ENCODE results near the gene KRT83.

KRT83 gene

DNA sequence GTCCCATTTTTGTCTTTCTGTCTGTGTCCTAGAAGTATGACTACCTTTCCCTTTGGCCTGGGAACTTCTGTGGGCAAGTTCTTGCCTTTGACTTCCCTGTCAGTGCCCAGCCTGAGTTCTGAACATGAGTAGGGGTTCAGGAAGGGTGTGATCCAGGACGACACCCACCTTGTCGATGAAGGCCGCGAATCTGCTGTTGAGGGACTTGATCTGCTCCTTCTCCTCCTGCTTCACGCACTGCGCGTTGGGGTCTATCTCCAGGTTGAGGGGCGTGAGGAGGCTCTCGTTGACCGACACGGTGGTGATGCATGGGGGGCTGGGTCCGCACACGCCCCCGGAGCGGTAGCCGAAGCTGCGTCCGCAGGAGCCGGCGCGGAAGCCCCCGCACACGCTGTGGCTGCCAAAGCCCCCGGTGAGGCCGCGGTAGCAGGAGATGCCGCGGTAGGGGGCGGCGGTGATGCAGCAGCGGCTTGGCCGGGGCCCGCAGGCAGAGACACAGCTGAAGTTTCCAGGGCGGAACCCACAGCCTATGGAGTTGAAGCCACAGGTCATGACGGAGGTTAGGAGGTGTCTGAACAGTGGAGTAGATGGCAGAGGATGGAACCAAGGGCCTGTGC lies at the start of gene KRT83:
TSS of gene KRT83 (minus strand) at position 615 of the 617 bp plus-strand sequence. CDS start at position 552, 63 bp downstream.
- DNase-seq (ENCODE audit: low read depth, low spot score), result no peak

DNA sequence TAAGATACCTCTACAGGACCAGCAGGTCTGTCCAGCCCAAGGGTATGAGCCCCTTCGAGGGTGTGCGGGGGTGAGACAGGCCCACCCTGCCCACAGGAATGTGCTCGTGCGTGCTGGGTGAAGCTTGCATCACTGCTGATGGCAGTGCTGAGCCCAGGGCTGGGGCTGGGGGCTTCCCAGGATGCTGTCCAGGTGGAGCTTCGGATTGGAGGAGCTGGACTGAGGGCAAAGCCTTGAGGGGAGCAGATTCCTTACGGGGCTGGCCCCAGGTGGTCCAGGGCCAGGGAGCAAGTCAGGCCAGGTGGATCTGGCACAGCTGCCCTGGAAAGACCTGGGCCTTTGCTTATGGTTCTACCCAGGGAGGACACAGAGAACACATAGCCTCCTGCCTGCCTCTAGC lies 48.6 kb upstream of the KRT83 start:
- no peak for DNase-seq (ENCODE audit: low read depth, low spot score)

DNA sequence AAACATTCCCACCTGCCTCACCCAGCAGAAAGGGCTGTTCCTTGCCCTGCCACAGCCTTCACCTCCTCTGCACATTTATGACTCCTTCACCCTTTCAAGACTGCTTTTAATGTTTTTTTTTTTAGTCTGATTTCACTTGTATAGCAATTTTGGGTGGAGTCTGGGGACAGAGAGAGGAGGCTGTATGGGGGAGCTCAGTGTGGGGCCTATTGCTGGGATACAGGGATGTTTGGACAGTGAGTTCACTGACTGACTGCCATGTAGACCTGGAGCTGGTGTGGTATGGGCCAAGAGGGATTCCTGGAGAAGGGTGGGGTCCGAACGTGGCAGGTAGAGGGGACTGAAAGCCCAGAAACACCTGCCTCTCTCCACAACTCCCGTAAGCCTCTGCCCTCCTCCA lies 48.0 kb upstream of the KRT83 start:
- no peak for DNase-seq (ENCODE audit: low read depth, low spot score)

DNA sequence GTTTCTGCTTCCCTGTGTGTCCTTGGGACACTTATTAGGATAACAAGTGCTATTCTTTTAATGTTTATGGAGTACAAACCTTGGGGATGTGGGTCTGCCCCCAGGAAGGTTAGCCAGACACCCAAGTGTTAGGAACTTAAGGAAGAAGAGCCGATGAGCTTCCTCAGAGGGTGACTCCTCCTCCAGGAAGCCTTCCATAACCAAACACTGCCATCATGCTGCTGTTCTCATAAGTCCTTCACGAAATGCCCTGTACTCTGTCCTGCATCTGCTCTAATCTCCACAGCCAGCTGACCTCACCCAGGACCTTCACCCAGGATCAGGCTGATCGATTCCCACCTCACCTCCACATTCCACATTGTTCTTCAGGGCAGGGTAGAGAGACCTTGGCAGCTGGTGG lies 47.3 kb upstream of the KRT83 start:
- DNase-seq (ENCODE audit: low read depth, low spot score), result no peak

DNA sequence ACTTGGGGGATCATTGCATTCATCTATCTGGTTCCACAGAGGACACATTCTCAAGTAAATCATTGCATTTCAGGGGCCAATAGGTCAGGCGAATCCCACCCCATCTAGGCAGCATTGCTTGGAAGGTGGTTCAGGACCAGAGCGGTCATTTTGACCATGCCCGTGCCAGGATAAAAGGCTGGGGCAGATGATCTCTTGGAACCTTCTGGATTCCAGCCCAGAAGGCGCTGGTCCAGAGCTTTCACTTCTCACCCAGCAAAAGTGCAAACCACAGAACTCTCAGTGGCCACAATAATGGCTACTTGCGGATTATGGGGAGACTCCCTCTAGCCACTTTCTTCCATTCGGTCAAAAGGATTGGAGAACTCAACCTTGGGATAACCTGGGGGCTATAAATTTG lies 46.7 kb upstream of the KRT83 start:
- DNase-seq (ENCODE audit: low read depth, low spot score), result no peak

DNA sequence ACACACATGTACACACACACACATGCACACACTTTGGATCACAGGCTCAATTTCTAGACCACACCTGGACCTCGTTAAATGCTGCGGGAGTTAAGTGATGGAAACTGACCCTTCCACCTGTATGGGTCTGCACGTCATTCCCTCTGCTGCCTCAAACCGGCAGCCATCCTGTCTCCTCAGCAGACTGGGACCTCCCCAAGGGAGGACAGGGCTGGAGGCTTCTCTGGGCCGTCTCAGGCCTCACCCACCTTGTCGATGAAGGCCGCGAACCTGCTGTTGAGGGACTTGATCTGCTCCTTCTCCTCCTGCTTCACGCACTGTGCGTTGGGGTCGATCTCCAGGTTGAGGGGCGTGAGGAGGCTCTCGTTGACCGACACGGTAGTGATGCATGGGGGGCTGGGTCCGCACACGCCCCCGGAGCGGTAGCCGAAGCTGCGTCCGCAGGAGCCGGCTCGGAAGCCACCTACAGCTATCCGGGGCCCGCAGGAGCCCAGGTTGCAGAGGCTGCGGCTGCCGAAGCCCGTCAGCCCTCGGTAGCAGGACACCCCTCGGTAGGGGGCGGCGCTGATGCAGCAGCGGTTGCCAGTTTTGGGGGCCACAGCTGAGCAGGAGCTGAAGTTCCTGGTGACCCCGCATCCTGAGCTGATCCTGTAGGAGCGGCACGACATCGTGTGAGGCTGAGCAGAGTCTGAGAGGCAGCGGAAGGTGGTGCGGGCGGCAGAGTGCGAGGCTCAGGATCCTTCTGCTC lies 45.7 kb upstream of the KRT83 start, which contains the start of gene KRT85:
TSS of gene KRT85 (minus strand) at position 744 of the 748 bp plus-strand sequence. CDS start at position 668, 76 bp downstream.
- no peak for DNase-seq (ENCODE audit: low read depth, low spot score)

DNA sequence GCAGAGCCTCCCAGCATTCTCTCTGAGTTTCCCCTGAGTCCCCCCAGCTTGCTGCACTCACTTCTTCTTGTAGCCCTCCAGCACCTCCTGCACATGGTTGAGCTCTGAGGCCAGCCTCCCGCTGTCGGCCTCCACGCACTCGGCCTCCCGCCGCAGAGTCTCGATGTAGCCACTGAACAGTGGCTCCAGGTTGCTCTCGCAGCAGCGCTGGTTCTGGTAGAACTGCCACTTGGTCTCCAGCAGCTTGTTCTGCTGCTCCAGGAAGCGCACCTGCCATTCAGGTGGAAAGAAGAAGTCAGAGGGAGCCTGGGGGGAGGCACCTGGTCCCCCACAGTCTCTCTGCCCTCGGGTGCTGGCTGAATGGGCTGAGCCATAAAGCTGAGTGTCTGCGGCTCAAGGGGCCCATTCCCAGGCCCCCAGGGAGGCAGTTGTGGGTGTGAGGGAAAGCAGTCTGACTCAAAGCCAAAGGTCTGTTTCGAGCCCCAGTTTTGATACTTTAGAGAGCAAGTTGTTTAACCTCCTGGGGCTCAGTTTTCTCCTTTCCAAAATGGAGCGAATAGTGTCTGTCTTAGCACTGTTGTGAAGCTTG lies 43.8 kb upstream of the KRT83 start:
- no peak for DNase-seq (ENCODE audit: low read depth, low spot score)

DNA sequence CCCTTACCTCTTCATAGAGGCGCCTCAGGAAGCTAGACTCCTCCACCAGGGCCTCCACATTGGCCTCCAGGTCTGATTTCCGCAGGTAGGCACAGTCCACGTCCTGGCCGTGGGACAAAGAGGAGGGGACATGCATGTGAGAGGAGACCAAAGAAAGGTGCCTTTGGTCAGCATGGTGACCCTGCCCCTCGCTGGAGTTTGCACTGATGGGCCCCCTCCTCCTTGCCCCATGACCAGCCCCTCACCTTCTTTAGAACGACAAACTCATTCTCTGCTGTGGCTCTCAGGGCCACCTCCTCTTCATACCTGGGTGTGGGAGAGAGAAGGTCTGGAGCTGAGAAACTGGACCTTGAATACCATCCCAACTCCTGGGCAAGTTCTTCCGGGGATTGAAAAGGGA lies 42.9 kb upstream of the KRT83 start:
- DNase-seq (ENCODE audit: low read depth, low spot score), result no peak

DNA sequence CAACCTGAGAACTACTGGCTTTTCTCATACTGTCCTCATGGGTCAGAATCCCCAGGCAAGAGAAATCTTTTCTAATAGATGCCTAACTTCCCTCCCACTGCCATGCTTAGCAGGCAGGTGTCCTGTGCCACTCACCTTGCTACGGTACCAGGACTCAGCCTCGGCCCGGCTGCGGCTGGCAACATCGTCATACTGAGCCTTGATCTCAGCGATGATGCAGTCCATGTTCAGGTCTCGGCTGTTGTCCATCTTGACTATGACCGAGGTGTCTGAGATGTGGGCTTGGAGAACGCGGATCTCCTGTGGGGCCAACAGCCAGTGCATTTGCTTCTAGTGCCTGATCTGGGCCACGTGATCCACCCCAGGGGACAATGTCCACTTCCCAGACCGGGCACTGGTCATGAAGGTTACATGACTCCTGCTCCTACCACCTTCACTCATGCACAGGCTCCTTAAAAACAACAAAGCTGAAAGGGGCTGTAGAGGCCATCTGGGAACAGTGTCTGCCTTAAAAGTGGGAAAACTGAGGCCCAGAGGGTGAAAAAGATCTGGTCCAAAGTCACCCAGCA lies 42.0 kb upstream of the KRT83 start:
- DNase-seq (ENCODE audit: low read depth, low spot score), result no peak

DNA sequence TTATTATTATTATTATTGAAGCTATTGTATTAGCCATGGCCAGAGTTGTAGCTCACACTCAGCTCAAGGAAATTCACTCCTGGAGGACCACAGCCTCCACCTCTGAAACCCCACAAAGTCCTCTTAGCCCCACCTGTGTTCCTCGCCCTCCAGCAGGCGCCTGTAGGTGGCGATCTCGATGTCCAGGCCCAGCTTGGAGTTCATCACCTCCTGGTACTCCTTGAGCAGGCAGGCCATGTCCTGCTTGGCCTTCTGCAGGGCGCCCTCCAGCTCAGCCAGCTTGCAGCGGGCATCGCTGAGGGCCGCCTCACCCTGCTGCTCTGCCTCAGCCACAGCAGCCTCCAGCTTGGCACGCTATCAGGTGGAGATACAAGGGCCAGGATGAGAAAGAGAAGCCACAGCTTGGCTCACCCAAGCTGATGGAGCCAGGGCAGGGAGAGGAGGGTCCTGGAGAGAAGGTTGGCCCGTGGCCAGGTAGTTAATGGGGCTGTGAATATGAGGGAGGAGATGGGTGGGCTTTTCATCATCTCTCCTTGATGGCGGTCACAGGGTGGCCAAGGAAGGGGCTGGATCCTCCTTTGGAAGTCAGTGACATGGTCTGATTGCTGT lies 41.0 kb upstream of the KRT83 start:
- DNase-seq (ENCODE audit: low read depth, low spot score), result no peak

DNA sequence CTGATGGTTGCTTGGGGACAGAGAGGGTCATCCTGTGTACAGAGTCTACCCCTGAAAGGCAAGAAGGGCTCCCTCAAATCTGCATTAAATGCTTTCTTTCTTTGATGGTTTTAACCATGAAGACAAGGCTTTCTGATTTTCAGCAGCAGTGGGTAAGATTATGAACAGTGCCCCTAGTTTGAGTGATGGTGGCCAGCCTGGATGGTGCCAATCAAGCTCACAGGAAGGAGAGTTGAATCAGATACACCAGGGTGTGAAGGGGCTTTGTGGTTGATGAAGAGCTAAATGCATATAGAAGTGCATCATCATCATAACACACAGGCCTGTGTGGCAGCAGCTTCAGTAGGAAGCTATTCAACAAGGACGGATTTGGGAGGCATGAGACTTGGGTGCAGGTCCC lies 40.4 kb upstream of the KRT83 start:
- DNase-seq (ENCODE audit: low read depth, low spot score), result no peak

DNA sequence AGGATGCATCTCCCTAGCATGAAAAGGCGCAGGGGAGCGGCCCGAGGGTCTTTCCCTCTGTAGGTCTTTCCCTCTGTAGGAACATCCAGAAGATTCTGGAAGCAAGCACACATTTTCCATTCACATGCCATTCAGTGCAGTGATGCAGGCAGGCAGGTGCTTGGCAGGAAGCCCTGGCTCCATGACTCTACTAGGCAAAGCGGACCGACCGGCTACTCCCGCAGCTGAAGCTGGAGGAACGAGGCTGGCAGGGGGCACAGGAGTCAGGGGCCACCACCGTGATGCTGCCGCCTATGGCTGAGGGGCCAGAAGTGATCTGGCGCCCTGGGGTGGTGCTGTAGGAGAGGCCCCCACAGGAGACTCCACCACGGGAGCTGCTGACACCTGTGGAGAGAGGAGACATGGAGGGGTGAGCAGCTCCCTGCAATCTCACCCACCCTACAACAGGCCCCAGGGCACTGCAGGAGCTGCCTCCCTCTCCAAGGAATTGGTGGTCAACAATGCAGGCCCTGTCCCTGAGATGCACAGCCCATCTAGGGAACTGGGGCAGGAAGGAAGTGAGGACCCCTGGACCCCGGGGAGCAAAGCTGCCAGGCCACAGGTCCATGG lies 39.6 kb upstream of the KRT83 start:
- no peak for DNase-seq (ENCODE audit: low read depth, low spot score)

DNA sequence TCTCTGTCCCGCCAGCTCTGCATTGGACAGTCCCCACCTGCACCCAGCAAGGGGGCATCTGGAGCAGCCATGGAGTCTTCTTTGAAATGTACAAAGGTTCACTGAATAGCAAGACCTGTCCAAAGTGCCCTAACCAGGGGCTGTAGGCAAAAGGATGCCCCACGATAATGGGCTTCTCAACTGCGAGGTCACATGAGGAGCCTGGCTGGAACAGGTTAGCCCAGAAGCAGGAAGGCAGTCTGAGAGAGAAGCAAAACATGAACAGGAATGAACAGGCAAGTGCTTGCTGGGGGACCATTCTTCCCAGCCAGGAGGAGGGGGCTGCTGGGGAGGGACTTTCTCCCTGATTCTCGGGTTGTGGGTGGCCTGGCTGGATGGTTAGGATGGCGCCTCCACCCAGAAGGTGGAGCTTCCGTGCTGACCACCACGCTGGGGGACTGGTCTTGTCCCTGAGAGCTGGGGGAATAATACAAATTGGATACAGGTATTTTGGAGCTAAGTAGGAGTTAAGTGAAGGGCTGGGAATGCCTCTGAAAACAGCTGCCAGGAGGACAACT lies 39.0 kb upstream of the KRT83 start:
- no peak for DNase-seq (ENCODE audit: low read depth, low spot score)

DNA sequence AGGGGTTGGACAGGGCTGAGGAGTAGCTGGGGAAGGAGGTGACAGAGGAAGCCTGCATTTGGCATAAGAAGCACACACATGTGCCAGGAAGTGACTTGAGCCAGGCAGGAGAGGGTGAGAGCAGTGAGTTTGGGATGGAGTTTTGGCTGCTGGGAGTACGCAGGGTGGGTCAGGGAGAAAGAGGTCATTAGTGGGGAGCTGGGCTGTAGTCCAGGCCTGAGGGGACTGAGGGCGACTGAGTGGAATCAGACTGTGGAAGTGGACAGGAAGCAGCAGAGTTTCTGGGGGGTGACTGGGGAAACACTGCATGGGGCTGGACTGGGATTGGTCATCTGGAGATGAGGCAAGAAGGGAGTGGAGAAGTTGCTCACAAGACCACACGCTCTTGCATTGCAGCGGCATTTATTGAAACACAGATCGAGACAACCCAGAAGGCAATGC lies 38.4 kb upstream of the KRT83 start:
- no peak for DNase-seq (ENCODE audit: low read depth, low spot score)

DNA sequence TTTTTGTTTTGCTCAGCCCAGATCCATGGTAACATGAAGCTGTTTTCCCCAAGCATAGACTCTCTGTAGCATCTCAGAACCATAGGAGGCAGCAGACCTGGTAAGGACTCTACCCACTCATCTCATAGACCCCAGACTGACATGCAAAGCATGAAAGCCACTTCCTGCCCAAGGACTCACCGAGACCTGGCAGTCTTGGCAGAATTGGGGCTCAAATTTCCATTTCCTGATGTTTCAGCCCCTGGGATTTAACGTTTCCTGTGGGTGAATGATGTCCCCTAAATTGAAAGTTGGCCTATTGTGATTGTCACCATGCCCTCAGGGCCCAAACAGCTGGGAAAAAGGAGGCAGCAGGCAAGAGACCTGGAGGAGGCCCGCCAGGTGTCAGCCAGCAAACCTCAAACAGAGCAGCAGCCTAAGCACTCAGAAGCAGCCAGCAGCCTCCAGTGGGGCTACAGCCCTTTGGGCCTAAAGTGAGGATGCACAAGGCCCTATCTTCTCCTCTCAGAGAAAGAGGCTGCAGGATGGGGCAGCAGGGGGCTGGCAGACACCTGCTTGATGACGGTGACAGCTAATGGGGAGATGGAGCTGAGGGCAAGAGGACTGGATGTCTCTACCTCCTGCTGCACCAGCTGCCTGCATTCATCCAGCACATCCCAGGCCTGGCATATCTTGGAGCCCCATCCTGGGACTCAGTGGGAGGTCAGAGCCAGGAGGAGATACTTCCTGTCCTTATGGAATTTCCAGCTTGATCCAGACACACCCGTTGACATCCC lies 37.6 kb upstream of the KRT83 start:
- DNase-seq (ENCODE audit: low read depth, low spot score), result no peak

DNA sequence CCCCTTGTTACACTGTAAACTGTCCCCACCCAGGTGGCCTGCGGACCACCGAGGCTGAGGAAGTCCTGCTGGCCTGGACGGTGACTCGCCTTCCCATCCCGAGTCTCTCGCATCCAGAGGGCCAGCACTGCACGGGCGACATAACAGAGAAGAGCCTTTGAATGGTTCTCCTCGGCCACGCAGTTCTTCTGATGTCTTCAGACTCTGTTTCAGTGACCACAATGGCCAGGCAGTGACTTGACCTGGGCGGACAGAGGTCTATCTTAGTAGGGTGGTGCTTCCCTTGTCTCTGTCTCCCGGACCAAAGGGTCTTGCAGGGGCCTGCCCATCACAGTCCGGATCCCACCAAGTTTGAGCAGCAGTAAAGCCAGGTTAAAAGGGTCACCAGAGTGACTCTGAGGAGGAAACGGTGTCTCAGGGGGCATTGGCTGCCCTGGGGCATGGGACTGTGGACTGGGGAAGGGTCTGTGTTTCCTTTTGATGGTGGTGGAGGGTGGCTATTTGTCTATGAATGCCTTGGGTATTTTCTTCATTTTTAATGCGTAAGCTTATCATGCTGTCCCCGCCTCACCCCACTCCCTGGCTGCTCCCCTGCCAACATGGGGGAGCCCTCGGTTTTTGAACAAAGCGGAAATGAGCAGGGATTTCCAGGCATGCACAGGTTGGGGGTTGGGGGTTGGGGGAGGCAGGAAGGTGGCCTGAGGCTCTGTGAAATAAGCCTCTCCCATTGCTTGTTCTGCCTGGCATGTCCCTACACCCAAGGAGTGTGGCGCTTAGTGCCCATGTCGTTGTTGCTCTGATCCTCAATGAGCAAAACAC lies 35.8 kb upstream of the KRT83 start:
- DNase-seq (ENCODE audit: low read depth, low spot score), result no peak

DNA sequence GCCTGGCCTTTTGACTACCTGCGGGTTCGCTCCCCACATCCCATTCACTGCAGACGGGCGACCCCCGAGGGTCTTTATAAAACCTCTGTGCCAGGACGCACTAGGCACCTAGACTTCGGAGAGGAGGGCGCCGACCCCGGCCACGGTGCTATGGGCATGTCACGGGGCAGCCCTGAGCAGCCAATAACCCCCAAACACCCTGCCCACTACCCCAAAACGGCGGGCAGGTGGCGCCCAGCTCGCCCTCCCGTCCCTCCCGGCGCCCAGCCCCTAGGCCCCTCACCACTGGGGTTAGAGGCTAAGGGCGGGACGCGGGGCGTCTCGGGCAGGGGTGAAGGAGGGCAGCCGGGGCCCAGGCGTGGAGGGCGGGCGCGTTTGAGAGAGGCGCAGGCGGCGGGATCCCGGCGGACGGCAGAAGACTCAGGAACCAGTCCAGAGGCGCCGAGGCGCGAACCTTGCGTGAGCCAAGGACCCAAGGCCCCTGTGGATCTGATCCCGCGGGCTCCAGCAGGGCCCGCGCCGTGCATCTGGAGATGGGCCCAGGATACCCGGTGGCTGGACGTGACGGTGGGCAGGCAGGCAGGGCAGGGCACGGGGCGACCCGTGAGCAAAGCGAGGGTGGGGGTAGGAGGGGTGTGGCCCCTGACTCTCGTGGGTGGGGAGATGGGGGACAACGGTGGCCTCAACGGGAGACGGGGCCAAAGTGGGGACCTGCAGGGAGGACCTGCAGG lies 35.0 kb upstream of the KRT83 start:
- DNase-seq (ENCODE audit: low read depth, low spot score), result no peak

DNA sequence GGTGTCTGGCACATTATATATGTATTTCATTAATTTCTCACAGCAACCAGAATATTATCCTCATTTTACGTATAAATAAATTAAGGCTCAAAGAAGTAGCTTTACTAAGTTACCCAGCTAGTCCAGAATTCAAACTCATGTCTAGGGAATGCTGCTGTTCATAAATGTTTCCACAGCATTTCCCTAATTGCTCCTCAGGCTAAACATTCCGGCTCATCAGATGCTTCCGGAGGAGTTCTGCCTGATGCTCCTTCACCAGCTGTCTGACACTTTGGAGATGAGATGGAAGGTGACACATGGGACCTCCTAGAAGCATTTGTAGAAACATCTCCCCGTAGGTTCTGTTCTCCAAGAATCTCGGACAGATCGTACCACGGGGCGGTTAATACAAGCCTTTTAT lies 34.0 kb upstream of the KRT83 start:
- DNase-seq (ENCODE audit: low read depth, low spot score), result no peak

DNA sequence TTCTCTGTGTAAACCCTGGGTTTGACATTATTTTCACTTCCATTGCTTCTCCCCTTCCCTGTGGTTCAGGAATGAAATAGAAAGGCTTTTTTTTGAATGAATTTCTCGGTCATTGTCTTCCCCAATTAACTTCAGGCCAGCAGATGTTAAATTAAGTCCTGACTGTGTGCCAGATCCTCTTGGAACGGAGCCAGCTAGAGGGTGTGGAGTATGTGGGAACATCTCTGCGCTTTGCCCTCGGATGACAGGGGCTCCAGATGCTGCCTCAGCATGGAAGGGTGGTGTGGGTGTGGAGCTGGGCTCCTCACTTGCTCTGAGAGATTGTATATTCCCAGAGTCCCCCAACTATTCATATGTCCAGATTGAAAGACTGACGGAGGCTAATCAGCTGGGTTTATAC lies 33.0 kb upstream of the KRT83 start:
- no peak for DNase-seq (ENCODE audit: low read depth, low spot score)

Measured in activated naive CD8-positive, alpha-beta T cell treated with anti-CD3 and anti-CD28 coated beads, Interleukin-2, amount 50 U/mL, for 16 hours (primary cell).